GM23338 (cell line): ENCODE data around the gene NGF. TPM values are rescaled to one million over a fixed set of nuclear protein-coding genes. Genes with fewer than 3 reads are reported as not detected.

Experiments used
- ATAC-seq: fragments of 200-7000 bp; cut with Tn5 transposase; 3 replicates; pipeline ENCODE4 v1.9.1; 2020
- DNase-seq: peaks from one replicate; pipeline ENCODE4 v3.0.0-alpha.2; 2015; ENCODE audit warnings: low spot score
- H2AFZ ChIP-seq: fragments of 200-600 bp; sonication (generic); 2 replicates; pipeline ENCODE4 v1.8.0; 2016; ENCODE audit warnings: antibody characterized with exemption, mild to moderate bottlenecking, moderate library complexity
- H3F3A ChIP-seq: fragments of 200-600 bp; sonication (generic); replicated peaks from 2 replicates; pipeline ENCODE4 v1.8.0; 2017; ENCODE audit warnings: antibody characterized with exemption, mixed run types, low read depth
- H3K27ac ChIP-seq: fragments of 200-600 bp; sonication (generic); 2 replicates; pipeline ENCODE4 v1.6.1; 2016; ENCODE audit warnings: low read depth
- H3K27me3 ChIP-seq: fragments of 200-600 bp; sonication (generic); 2 replicates; pipeline ENCODE4 v1.8.0; 2016; ENCODE audit warnings: mild to moderate bottlenecking, mixed run types, moderate library complexity; ENCODE audit not compliant: insufficient read depth
- H3K36me3 ChIP-seq: fragments of 200-600 bp; sonication (generic); 2 replicates; pipeline ENCODE4 v1.8.0; 2016; ENCODE audit warnings: mild to moderate bottlenecking; ENCODE audit not compliant: insufficient read depth
- H3K4me1 ChIP-seq: fragments of 200-600 bp; sonication (generic); 2 replicates; pipeline ENCODE4 v1.8.0; 2016; ENCODE audit warnings: mild to moderate bottlenecking, moderate library complexity; ENCODE audit not compliant: insufficient read depth
- H3K4me2 ChIP-seq: fragments of 200-600 bp; sonication (generic); 2 replicates; pipeline ENCODE4 v1.7.1; 2017; ENCODE audit warnings: mixed run types
- H3K4me3 ChIP-seq: fragments of 200-600 bp; sonication (generic); 2 replicates; pipeline ENCODE4 v1.6.1; 2016; ENCODE audit warnings: mixed run types
- H3K79me2 ChIP-seq: fragments of 200-600 bp; sonication (generic); replicated peaks from 2 replicates; pipeline ENCODE4 v1.8.0; 2017; ENCODE audit warnings: mild to moderate bottlenecking; ENCODE audit not compliant: insufficient read depth
- H3K9me2 ChIP-seq: fragments of 200-600 bp; sonication (generic); 2 replicates; pipeline ENCODE4 v1.8.0; 2017; ENCODE audit not compliant: insufficient read depth
- H4K20me1 ChIP-seq: fragments of 200-600 bp; sonication (generic); replicated peaks from 2 replicates; pipeline ENCODE4 v1.8.0; 2017; ENCODE audit warnings: mild to moderate bottlenecking; ENCODE audit not compliant: insufficient read depth
- H3K27ac Mint-ChIP-seq: 2 replicates; pipeline ENCODE4 v1.8.0; 2020; ENCODE audit warnings: inconsistent platforms, mild to moderate bottlenecking, moderate library complexity, mixed read lengths
- H3K27me3 Mint-ChIP-seq: 3 replicates; pipeline ENCODE4 v1.8.0; 2022; ENCODE audit warnings: low read depth, mild to moderate bottlenecking, moderate library complexity, mixed read lengths, inconsistent platforms; ENCODE audit not compliant: insufficient read depth, poor library complexity
- H3K36me3 Mint-ChIP-seq: 3 replicates; pipeline ENCODE4 v1.8.0; 2021; ENCODE audit warnings: low read depth, mild to moderate bottlenecking, inconsistent platforms, moderate library complexity, mixed read lengths
- H3K4me1 Mint-ChIP-seq: 3 replicates; pipeline ENCODE4 v1.8.0; 2020; ENCODE audit warnings: mild to moderate bottlenecking, inconsistent platforms, mixed read lengths
- H3K4me3 Mint-ChIP-seq: 3 replicates; pipeline ENCODE4 v1.8.0; 2021; ENCODE audit warnings: moderate library complexity, mild to moderate bottlenecking, inconsistent platforms, mixed read lengths
- H3K9me3 Mint-ChIP-seq: 3 replicates; pipeline ENCODE4 v1.8.0; 2020; ENCODE audit warnings: moderate library complexity, mild to moderate bottlenecking, inconsistent platforms, mixed read lengths
- CREB1 ChIP-seq: fragments of 250-450 bp; sonication (Bioruptor Pico); IDR thresholded peaks from 2 replicates; pipeline ENCODE4 v1.5.0; 2020; ENCODE audit warnings: low read depth, mild to moderate bottlenecking, moderate library complexity
- EZH2 ChIP-seq: fragments of 200-600 bp; sonication (generic); IDR thresholded peaks from one replicate; pipeline ENCODE4 v1.8.0; 2017; ENCODE audit warnings: antibody characterized with exemption, mild to moderate bottlenecking, low read depth; ENCODE audit not compliant: unreplicated experiment
- EZH2phosphoT487 ChIP-seq: fragments of 200-600 bp; sonication (generic); IDR thresholded peaks from one replicate; pipeline ENCODE4 v1.8.1; 2018; ENCODE audit warnings: antibody characterized with exemption; ENCODE audit not compliant: unreplicated experiment
- JUNB ChIP-seq: IDR thresholded peaks from one replicate; pipeline ENCODE4 v1.6.1; 2016; ENCODE audit warnings: antibody characterized with exemption; ENCODE audit not compliant: unreplicated experiment
- NANOG ChIP-seq: IDR thresholded peaks from 2 replicates; pipeline ENCODE4 v1.6.1; 2016; ENCODE audit warnings: antibody characterized with exemption, borderline replicate concordance
- POLR2AphosphoS5 ChIP-seq: IDR thresholded peaks from 2 replicates; pipeline ENCODE4 v1.6.1; 2016; ENCODE audit warnings: antibody characterized with exemption, low read depth
- STAT1 ChIP-seq: IDR thresholded peaks from one replicate; pipeline ENCODE4 v1.6.1; 2016; ENCODE audit warnings: antibody characterized with exemption; ENCODE audit not compliant: unreplicated experiment
- ZNF114 ChIP-seq: fragments of 250-450 bp; sonication (Bioruptor Pico); IDR thresholded peaks from 2 replicates; pipeline ENCODE4 v1.5.0; 2020; ENCODE audit warnings: mild to moderate bottlenecking, moderate library complexity
- ZNF331 ChIP-seq: fragments of 250-450 bp; sonication (Bioruptor Pico); IDR thresholded peaks from 2 replicates; pipeline ENCODE4 v1.5.0; 2020; ENCODE audit warnings: low read depth, mild to moderate bottlenecking, moderate library complexity
- polyA plus RNA-seq: library from polyadenylated mRNA; unstranded; fragments of >200 nt; fragmentation: Nextera tagmentation; extraction: Ambion mirVana; gene quantifications from 2 replicates; pipeline ENCODE4 v1.2.1, GENCODE V29; 2016
- total RNA-seq: library from RNA; depleted of rRNA; stranded (reverse); fragments of >200 nt; shearing (Covaris generic); gene quantifications from 2 replicates; pipeline ENCODE4 v1.2.3, GENCODE V29; 2014
- TF ChIP-seq, protein P1 (sequence below): IDR thresholded peaks from 2 replicates; pipeline ENCODE4 v1.6.1; 2016; ENCODE audit warnings: antibody characterized with exemption
- TF ChIP-seq, protein P2 (sequence below): IDR thresholded peaks from one replicate; pipeline ENCODE4 v1.6.1; 2018; ENCODE audit warnings: antibody characterized with exemption; ENCODE audit not compliant: unreplicated experiment
- TF ChIP-seq, protein P3 (sequence below), 2 experiments: fragments of 200-600 bp in 1 of 2; sonication (generic) in 1 of 2; conservative IDR thresholded peaks; 2 replicates each; pipeline versions ENCODE4 v1.5.1 to v1.6.1; 2016 to 2017; ENCODE audit warnings: antibody characterized with exemption in 2 of 2, low read depth in 2 of 2, mild to moderate bottlenecking in 2 of 2, moderate library complexity in 1 of 2

Gene NGF
- total and polyA plus RNA-seq, 2 experiments from 2014 or later = 0.28 to 0.92 TPM

DNA sequence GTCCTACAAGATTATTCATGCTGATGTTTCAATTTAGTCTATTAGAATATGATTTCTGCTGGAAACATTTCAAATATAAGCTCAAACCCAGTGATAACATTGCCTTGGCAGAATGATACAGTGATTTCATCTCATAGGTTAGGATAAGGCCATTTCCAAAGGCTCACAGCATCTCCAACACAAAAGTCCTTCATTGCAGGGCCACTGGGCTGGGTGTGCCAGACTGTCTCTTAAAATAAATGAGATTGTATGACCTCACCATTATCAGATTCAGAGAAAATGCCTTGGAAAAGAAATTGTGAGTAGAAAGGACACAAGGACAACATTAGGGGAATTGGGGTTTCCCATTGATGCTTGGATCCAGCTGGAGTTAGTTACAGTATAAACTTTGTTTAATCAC is 30.4 kb downstream of the NGF start (continued):
- TF ChIP-seq, protein P1, sequence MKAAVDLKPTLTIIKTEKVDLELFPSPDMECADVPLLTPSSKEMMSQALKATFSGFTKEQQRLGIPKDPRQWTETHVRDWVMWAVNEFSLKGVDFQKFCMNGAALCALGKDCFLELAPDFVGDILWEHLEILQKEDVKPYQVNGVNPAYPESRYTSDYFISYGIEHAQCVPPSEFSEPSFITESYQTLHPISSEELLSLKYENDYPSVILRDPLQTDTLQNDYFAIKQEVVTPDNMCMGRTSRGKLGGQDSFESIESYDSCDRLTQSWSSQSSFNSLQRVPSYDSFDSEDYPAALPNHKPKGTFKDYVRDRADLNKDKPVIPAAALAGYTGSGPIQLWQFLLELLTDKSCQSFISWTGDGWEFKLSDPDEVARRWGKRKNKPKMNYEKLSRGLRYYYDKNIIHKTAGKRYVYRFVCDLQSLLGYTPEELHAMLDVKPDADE = no peak
- TF ChIP-seq ZNF114 (CRISPR knock-in tag) (no peak), NANOG (no peak)

DNA sequence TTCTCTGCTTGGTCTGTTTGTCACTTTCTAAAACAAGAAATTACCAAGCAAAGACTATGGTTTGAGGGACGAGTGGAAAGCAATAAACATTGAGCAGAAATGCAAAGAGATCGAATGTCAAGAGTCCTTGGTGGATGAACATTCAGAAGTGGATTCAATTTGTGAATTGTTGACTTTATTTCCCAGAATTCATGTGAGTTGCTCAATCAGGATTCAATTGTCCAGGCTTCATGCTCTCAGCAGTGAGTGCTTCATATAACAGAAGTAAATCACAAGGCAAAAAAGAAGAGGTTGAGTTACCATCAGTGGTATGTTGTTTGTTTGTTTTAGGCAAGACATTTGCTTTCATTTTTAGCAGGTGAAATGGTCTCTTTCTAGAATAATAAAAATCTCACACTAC is 31.9 kb downstream of the NGF start:
- H3K79me2 ChIP-seq = no peaks in the 10 kb centered on the region
- H3K27me3 Mint-ChIP-seq = no peaks in the 10 kb centered on the region
- no peaks in the 10 kb centered on the region; the same call in 2 of the 3 replicates for H3K36me3 Mint-ChIP-seq
- TF ChIP-seq POLR2AphosphoS5 (no peak), ZNF331 (no peak), NANOG (no peak), ZNF114 (CRISPR knock-in tag) (no peak), JUNB (no peak), EZH2phosphoT487 (no peak), CREB1 (no peak), EZH2 (no peak), STAT1 (no peak)
- TF ChIP-seq, protein P1 = no peak
- TF ChIP-seq, protein P2, sequence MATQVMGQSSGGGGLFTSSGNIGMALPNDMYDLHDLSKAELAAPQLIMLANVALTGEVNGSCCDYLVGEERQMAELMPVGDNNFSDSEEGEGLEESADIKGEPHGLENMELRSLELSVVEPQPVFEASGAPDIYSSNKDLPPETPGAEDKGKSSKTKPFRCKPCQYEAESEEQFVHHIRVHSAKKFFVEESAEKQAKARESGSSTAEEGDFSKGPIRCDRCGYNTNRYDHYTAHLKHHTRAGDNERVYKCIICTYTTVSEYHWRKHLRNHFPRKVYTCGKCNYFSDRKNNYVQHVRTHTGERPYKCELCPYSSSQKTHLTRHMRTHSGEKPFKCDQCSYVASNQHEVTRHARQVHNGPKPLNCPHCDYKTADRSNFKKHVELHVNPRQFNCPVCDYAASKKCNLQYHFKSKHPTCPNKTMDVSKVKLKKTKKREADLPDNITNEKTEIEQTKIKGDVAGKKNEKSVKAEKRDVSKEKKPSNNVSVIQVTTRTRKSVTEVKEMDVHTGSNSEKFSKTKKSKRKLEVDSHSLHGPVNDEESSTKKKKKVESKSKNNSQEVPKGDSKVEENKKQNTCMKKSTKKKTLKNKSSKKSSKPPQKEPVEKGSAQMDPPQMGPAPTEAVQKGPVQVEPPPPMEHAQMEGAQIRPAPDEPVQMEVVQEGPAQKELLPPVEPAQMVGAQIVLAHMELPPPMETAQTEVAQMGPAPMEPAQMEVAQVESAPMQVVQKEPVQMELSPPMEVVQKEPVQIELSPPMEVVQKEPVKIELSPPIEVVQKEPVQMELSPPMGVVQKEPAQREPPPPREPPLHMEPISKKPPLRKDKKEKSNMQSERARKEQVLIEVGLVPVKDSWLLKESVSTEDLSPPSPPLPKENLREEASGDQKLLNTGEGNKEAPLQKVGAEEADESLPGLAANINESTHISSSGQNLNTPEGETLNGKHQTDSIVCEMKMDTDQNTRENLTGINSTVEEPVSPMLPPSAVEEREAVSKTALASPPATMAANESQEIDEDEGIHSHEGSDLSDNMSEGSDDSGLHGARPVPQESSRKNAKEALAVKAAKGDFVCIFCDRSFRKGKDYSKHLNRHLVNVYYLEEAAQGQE = no peak
- TF ChIP-seq, protein P3, sequence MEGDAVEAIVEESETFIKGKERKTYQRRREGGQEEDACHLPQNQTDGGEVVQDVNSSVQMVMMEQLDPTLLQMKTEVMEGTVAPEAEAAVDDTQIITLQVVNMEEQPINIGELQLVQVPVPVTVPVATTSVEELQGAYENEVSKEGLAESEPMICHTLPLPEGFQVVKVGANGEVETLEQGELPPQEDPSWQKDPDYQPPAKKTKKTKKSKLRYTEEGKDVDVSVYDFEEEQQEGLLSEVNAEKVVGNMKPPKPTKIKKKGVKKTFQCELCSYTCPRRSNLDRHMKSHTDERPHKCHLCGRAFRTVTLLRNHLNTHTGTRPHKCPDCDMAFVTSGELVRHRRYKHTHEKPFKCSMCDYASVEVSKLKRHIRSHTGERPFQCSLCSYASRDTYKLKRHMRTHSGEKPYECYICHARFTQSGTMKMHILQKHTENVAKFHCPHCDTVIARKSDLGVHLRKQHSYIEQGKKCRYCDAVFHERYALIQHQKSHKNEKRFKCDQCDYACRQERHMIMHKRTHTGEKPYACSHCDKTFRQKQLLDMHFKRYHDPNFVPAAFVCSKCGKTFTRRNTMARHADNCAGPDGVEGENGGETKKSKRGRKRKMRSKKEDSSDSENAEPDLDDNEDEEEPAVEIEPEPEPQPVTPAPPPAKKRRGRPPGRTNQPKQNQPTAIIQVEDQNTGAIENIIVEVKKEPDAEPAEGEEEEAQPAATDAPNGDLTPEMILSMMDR (conservative IDR thresholded peaks at IDR 0.05; ENCODE audit: low read depth in 2 of 2) = no peak

More for the DNA sequence above, 31.9 kb downstream of the NGF start:
- no peaks in the 10 kb centered on the region for H3F3A ChIP-seq
- no peak for DNase-seq
- no peak overlapping the region for H3K27ac ChIP-seq
- H3K27ac Mint-ChIP-seq = no peak overlapping the region
- no peaks in the 10 kb centered on the region for H3K36me3 ChIP-seq
- H3K9me2 ChIP-seq = 0 out of 2 replicates have a peak, but pooled peaks cover 4% of the 10 kb centered on the region
- H2AFZ ChIP-seq = no peak overlapping the region
- H3K4me3 Mint-ChIP-seq = no peak overlapping the region
- H3K4me2 ChIP-seq = no peak overlapping the region
- H3K4me3 ChIP-seq = no peak overlapping the region
- no peaks in the 10 kb centered on the region; the same call in 2 of the 3 replicates for H3K9me3 Mint-ChIP-seq
- H3K4me1 ChIP-seq = no peaks in the 10 kb centered on the region
- H3K27me3 ChIP-seq = no peaks in the 10 kb centered on the region
- H4K20me1 ChIP-seq = no peaks in the 10 kb centered on the region
- peaks cover 2% of the 10 kb centered on the region; the same call in 2 of the 3 replicates for H3K4me1 Mint-ChIP-seq
- no peak for ATAC-seq
